HepG2 (cell line): ENCODE data around the gene NUB1. TPM values are rescaled to one million over a fixed set of nuclear protein-coding genes. Genes with fewer than 3 reads are reported as not detected.

ENCODE experiments used
- ATF4 ChIP-seq, 2 experiments: fragments of 450-650 bp in 1 of 2; sonication (generic) in 1 of 2; formaldehyde crosslinking; IDR thresholded peaks; 2 replicates each; pipeline versions ENCODE4 v1.5.0 to v1.8.0; 2020 to 2022; ENCODE audit warnings: mild to moderate bottlenecking in 1 of 2, missing genetic modification reagents in 1 of 2
- BCL6 ChIP-seq: IDR thresholded peaks from 2 replicates; pipeline ENCODE4 v1.6.1; 2016; ENCODE audit warnings: missing genetic modification reagents, missing compliant biosample characterization
- BRCA1 ChIP-seq: sonication (generic); formaldehyde crosslinking; IDR thresholded peaks from 2 replicates; pipeline ENCODE4 v1.4.0; 2020; ENCODE audit warnings: missing genetic modification reagents
- CEBPB ChIP-seq: IDR thresholded peaks from 2 replicates; pipeline ENCODE4 v1.6.1; 2011; ENCODE audit warnings: low read depth, low read length, improper control_type of control experiment, borderline replicate concordance
- CENPX ChIP-seq: sonication (generic); formaldehyde crosslinking; IDR thresholded peaks from 2 replicates; pipeline ENCODE4 v1.9.0; 2021; ENCODE audit warnings: mild to moderate bottlenecking, missing genetic modification reagents, moderate library complexity
- FLYWCH1 ChIP-seq: sonication (generic); formaldehyde crosslinking; IDR thresholded peaks from 2 replicates; pipeline ENCODE4 v1.8.1; 2023; ENCODE audit warnings: mild to moderate bottlenecking, missing genetic modification reagents
- FOSL2 ChIP-seq: sonication (generic); formaldehyde crosslinking; IDR thresholded peaks from 2 replicates; pipeline ENCODE4 v1.4.0; 2020; ENCODE audit warnings: missing genetic modification reagents
- FOXA3 ChIP-seq: IDR thresholded peaks from 2 replicates; pipeline ENCODE4 v1.6.1; 2016; ENCODE audit warnings: missing genetic modification reagents, missing compliant biosample characterization
- HHEX ChIP-seq: IDR thresholded peaks from 2 replicates; pipeline ENCODE4 v1.6.1; 2016; ENCODE audit warnings: control low read depth
- HMG20B ChIP-seq: conservative IDR thresholded peaks from 2 replicates; pipeline ENCODE4 v1.6.1; 2016; ENCODE audit warnings: missing genetic modification reagents, missing compliant biosample characterization
- HOXA5 ChIP-seq: sonication (generic); formaldehyde crosslinking; IDR thresholded peaks from 2 replicates; pipeline ENCODE4 v1.4.0; 2020; ENCODE audit warnings: missing genetic modification reagents
- IRF9 ChIP-seq: sonication (generic); formaldehyde crosslinking; IDR thresholded peaks from 2 replicates; pipeline ENCODE4 v1.8.0; 2022; ENCODE audit warnings: missing genetic modification reagents, mild to moderate bottlenecking, borderline replicate concordance
- JUN ChIP-seq: sonication (generic); formaldehyde crosslinking; IDR thresholded peaks from 2 replicates; pipeline ENCODE4 v1.4.0; 2020; ENCODE audit warnings: mild to moderate bottlenecking, missing genetic modification reagents
- RARG ChIP-seq: sonication (generic); formaldehyde crosslinking; IDR thresholded peaks from 2 replicates; pipeline ENCODE4 v1.4.0; 2020; ENCODE audit warnings: low read depth, mild to moderate bottlenecking, missing genetic modification reagents
- REXO4 ChIP-seq: sonication (generic); formaldehyde crosslinking; IDR thresholded peaks from 2 replicates; pipeline ENCODE4 v1.8.0; 2022; ENCODE audit warnings: missing genetic modification reagents, mild to moderate bottlenecking, borderline replicate concordance
- SMAD3 ChIP-seq: sonication (generic); formaldehyde crosslinking; IDR thresholded peaks from 2 replicates; pipeline ENCODE4 v1.4.0; 2020; ENCODE audit warnings: missing genetic modification reagents
- TIGD3 ChIP-seq: sonication (generic); formaldehyde crosslinking; IDR thresholded peaks from 2 replicates; pipeline ENCODE4 v1.5.1; 2020; ENCODE audit warnings: mild to moderate bottlenecking, missing genetic modification reagents, borderline replicate concordance
- TOE1 ChIP-seq: sonication (generic); formaldehyde crosslinking; IDR thresholded peaks from 2 replicates; pipeline ENCODE4 v1.4.0; 2020; ENCODE audit warnings: mild to moderate bottlenecking, missing genetic modification reagents
- ZBTB3 ChIP-seq: sonication (generic); formaldehyde crosslinking; IDR thresholded peaks from 2 replicates; pipeline ENCODE4 v1.4.0; 2020; ENCODE audit warnings: low read depth, mild to moderate bottlenecking, moderate library complexity, missing genetic modification reagents, borderline replicate concordance
- ZNF232 ChIP-seq: sonication (generic); formaldehyde crosslinking; IDR thresholded peaks from 2 replicates; pipeline ENCODE4 v1.4.0; 2020; ENCODE audit warnings: missing genetic modification reagents, borderline replicate concordance
- ZNF329 ChIP-seq: sonication (generic); formaldehyde crosslinking; IDR thresholded peaks from 2 replicates; pipeline ENCODE4 v1.9.0; 2021; ENCODE audit warnings: low read depth, mild to moderate bottlenecking, missing genetic modification reagents
- ZNF616 ChIP-seq: sonication (generic); formaldehyde crosslinking; IDR thresholded peaks from 2 replicates; pipeline ENCODE4 v1.5.0; 2020; ENCODE audit warnings: low read depth, mild to moderate bottlenecking, missing genetic modification reagents
- ZNF737 ChIP-seq: sonication (generic); formaldehyde crosslinking; IDR thresholded peaks from 2 replicates; pipeline ENCODE4 v1.5.0; 2020; ENCODE audit warnings: missing genetic modification reagents, mild to moderate bottlenecking, borderline replicate concordance
- ZNF746 ChIP-seq: sonication (generic); formaldehyde crosslinking; IDR thresholded peaks from 2 replicates; pipeline ENCODE4 v1.8.0; 2022; ENCODE audit warnings: mild to moderate bottlenecking, missing genetic modification reagents
- ZNF878 ChIP-seq: sonication (generic); formaldehyde crosslinking; IDR thresholded peaks from 2 replicates; pipeline ENCODE4 v1.8.1; 2023; ENCODE audit warnings: mild to moderate bottlenecking, missing genetic modification reagents, moderate library complexity
- polyA plus RNA-seq, 8 experiments: library from polyadenylated mRNA; depleted of rRNA in 3 of 8; stranded (reverse) in 7 of 8; unstranded in 1 of 8; fragments of >200 nt; fragmentation: Illumina TruSeq in 4 of 8; extraction: Trizol in 4 of 8; gene quantifications; 2 replicates each; pipeline versions ENCODE4 v1.2.1 to v1.2.3, GENCODE V29; 2011 to 2016; ENCODE audit warnings: low read depth in 4 of 8, missing spikeins in 1 of 8, mixed read lengths in 1 of 8; ENCODE audit not compliant: insufficient read depth in 1 of 8
- total RNA-seq, 5 experiments: library from RNA; depleted of rRNA; stranded (reverse); fragments of >200 nt; fragmentation: Illumina TruSeq; extraction: Trizol; gene quantifications; 2 replicates each; pipeline ENCODE4 v1.2.3, GENCODE V29; 2016; ENCODE audit warnings: low read depth in 1 of 5

NUB1 gene
- total and polyA plus RNA-seq, 2 of the 13 experiments (the other 11 are each of a cell fraction or from before 2014, with no cell fraction given) = 27.1 to 37.0 TPM

- TF ChIP-seq ZNF232 = no peak
- no peak for TF ChIP-seq ZNF746
- peak; percentile 84 for TF ChIP-seq FOXA3 (CRISPR knock-in tag)
- TF ChIP-seq JUN (CRISPR knock-in tag) = no peak
- TF ChIP-seq BRCA1 (CRISPR knock-in tag) = no peak
- TF ChIP-seq RARG (CRISPR knock-in tag) = no peak
- TF ChIP-seq HHEX (CRISPR knock-in tag) = no peak
- no peak for TF ChIP-seq SMAD3 (CRISPR knock-in tag)
- no peak for TF ChIP-seq FLYWCH1 (CRISPR knock-in tag)
- no peak for TF ChIP-seq TIGD3 (CRISPR knock-in tag)
- TF ChIP-seq FOSL2 (CRISPR knock-in tag) = 0 out of 2 replicates have a peak, but pooled peaks have one; percentile 10
- TF ChIP-seq ZNF616 (CRISPR knock-in tag) = no peak
- TF ChIP-seq ZNF737 (CRISPR knock-in tag) = no peak
- TF ChIP-seq TOE1 = no peak
- 0 out of 2 replicates have a peak, but pooled peaks have one; percentile 6 for TF ChIP-seq HOXA5 (CRISPR knock-in tag)
- no peak for TF ChIP-seq HMG20B (CRISPR knock-in tag)
- no peak for TF ChIP-seq ZNF878 (CRISPR knock-in tag)
- TF ChIP-seq CEBPB = peak; percentile 89
- peak; percentile 52 for TF ChIP-seq BCL6 (CRISPR knock-in tag)
- TF ChIP-seq ZNF329 (CRISPR knock-in tag) = no peak
- no peak for TF ChIP-seq REXO4 (CRISPR knock-in tag)
- peak in 1 of 2 experiments; percentile 87; a peak in 2 of 4 replicates for TF ChIP-seq ATF4 (CRISPR knock-in tag; IDR thresholded peaks at IDR 0.05)
- no peak for TF ChIP-seq CENPX (CRISPR knock-in tag)
- TF ChIP-seq ZBTB3 (CRISPR knock-in tag) = peak; percentile 41; the same call in 1 of the 2 replicates
- no peak for TF ChIP-seq IRF9 (CRISPR knock-in tag)
Measured at GRCh38 chr7:151415375-151416105, 73.9 kb downstream of the NUB1 start (continued).
